ENCODE measurements around the gene CXCL5. TPM values are rescaled to one million over a fixed set of nuclear protein-coding genes. Genes with fewer than 3 reads are reported as not detected.

CXCL5 gene
- total and polyA plus RNA-seq, 2 of the 13 experiments (the other 11 are each of a cell fraction or from before 2014, with no cell fraction given), result not detected

GRCh38 chr4:73988061-73988460 lies 10.4 kb downstream of the CXCL5 start, which contains the start of gene PPBP (continued):
- TF ChIP-seq SNAPC4 (CRISPR knock-in tag; IDR thresholded peaks at IDR 0.05) (no peak), NFYB (CRISPR knock-in tag; IDR thresholded peaks at IDR 0.05) (no peak), ZSCAN22 (CRISPR knock-in tag; IDR thresholded peaks at IDR 0.05) (no peak), PRMT3 (CRISPR knock-in tag; IDR thresholded peaks at IDR 0.05; ENCODE audit: borderline replicate concordance, low read depth) (no peak), SOX6 (IDR thresholded peaks at IDR 0.05) (no peak), SOX6 (CRISPR knock-in tag; IDR thresholded peaks at IDR 0.05) (no peak), ZSCAN9 (CRISPR knock-in tag; IDR thresholded peaks at IDR 0.05; ENCODE audit: borderline replicate concordance) (no peak), HNF4G (IDR thresholded peaks at IDR 0.05; ENCODE audit: borderline replicate concordance, low read depth, low read length) (no peak), HNF4G (CRISPR knock-in tag; IDR thresholded peaks at IDR 0.05; ENCODE audit: borderline replicate concordance, low read depth) (no peak), ZNF816 (CRISPR knock-in tag; IDR thresholded peaks at IDR 0.05; ENCODE audit: borderline replicate concordance) (no peak), ZFP36 (IDR thresholded peaks at IDR 0.05; ENCODE audit: borderline replicate concordance, low read depth, low read length, partially characterized antibody) (no peak), PAX8 (CRISPR knock-in tag; IDR thresholded peaks at IDR 0.05; ENCODE audit: borderline replicate concordance) (no peak), CBX1 (IDR thresholded peaks at IDR 0.05; ENCODE audit: low read depth) (no peak), ZFP90 (CRISPR knock-in tag; IDR thresholded peaks at IDR 0.05; ENCODE audit: borderline replicate concordance) (no peak), TCF12 (IDR thresholded peaks at IDR 0.05) (no peak), TCF12 (CRISPR knock-in tag; IDR thresholded peaks at IDR 0.05) (no peak), SRF (IDR thresholded peaks at IDR 0.05; ENCODE audit: low read depth, low read length) (no peak)
